Stimulated activated CD8-positive, alpha-beta memory T cell treated with anti-CD3 and anti-CD28 coated beads, Interleukin-7, amount 100 ng/mL, for 1 hour (primary cell): ENCODE results near the gene LILRB4.
"Not testable (repeated sequence)": the region's sequence is repeated elsewhere in the genome, so short reads cannot be mapped to it uniquely, and the experiment has no call there.

Source experiments
- DNase-seq, 2 donors: peaks; one replicate each; pipeline ENCODE4 v3.0.0-alpha.2; 2020; ENCODE audit warnings: low read depth in 2 of 2

Gene LILRB4

GRCh38 chr19:54694648-54695047 lies 31.9 kb downstream of the LILRB4 start:
- DNase-seq = no peak

- no peak for DNase-seq
Observed at GRCh38 chr19:54696117-54696548, 33.3 kb downstream of the LILRB4 start.

GRCh38 chr19:54696766-54697165 lies 34.0 kb downstream of the LILRB4 start:
- no peak for DNase-seq

GRCh38 chr19:54697716-54698115 lies 34.9 kb downstream of the LILRB4 start:
- not testable (repeated sequence) for DNase-seq

- no peak for DNase-seq
Observed at GRCh38 chr19:54704928-54705327, 42.1 kb downstream of the LILRB4 start.

- no peak for DNase-seq
Observed at GRCh38 chr19:54707962-54708361, 45.2 kb downstream of the LILRB4 start.

- DNase-seq = no peak
Observed at GRCh38 chr19:54708781-54709180, 46.0 kb downstream of the LILRB4 start.

- no peak for DNase-seq
Observed at GRCh38 chr19:54709212-54709948, 46.6 kb downstream of the LILRB4 start.

GRCh38 chr19:54709956-54710355 lies 47.2 kb downstream of the LILRB4 start:
- DNase-seq = not testable (repeated sequence)
